ENCODE data around the gene SHISA6.
A peak's percentile ranks its signal among the peaks of the same experiment; 100 is the strongest.

SHISA6 gene

DNA sequence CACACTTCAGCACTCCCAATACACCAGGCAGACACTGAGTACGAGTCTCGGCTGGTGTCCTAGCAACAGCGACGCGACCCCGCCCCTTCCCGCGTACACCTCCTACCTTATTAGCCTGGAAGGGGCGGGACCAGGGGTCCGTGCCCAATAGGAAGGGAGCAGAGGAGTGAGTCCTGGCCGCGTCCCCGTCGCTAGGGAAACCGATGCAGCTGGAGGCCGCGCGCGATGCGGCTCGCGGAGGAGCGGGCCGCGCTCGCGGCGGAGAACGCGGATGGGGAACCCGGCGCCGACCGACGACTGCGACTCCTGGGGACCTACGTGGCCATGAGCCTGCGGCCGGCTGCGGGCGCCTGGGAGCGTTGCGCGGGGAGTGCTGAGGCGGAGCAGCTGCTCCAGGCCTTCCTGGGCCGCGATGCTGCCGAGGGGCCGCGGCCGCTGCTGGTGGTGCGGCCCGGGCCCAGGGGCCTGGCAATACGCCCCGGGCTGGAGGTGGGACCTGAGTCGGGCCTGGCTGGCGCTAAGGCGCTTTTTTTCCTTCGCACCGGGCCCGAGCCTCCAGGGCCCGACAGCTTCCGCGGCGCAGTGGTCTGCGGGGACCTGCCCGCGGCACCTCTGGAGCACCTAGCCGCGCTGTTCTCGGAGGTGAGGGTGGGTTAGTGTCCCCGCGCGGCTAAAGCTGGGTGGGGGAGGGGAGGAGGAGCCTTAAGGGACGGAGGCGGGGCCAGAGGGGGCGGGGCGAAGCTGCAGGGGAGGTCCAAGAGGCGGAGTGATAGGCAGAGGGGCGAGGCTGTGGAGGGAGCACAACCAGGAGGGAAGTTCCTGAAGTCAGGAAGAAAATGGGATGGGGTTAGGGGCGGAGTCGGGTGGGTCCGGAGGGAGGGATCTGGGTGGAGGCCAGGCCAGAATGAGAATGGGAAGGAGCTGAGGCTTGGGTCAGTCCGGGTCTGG is 357.5 kb downstream of the SHISA6 start, which contains the start of gene DNAH9:
DNAH9 (plus strand) TSS at position 197 of the 948 bp plus-strand sequence; CDS start at position 226, 29 bp downstream.
- Histone ChIP-seq H3K4me3 (peak within 1 kb of the TSS; percentile 78), H3K27ac (peak within 1 kb of the TSS; percentile 20 to 42)
- TF ChIP-seq, protein P1, sequence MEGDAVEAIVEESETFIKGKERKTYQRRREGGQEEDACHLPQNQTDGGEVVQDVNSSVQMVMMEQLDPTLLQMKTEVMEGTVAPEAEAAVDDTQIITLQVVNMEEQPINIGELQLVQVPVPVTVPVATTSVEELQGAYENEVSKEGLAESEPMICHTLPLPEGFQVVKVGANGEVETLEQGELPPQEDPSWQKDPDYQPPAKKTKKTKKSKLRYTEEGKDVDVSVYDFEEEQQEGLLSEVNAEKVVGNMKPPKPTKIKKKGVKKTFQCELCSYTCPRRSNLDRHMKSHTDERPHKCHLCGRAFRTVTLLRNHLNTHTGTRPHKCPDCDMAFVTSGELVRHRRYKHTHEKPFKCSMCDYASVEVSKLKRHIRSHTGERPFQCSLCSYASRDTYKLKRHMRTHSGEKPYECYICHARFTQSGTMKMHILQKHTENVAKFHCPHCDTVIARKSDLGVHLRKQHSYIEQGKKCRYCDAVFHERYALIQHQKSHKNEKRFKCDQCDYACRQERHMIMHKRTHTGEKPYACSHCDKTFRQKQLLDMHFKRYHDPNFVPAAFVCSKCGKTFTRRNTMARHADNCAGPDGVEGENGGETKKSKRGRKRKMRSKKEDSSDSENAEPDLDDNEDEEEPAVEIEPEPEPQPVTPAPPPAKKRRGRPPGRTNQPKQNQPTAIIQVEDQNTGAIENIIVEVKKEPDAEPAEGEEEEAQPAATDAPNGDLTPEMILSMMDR (IDR thresholded peaks at IDR 0.05), result no peak
- peak; percentile 90 for DNase-seq (ENCODE audit: low spot score)

DNA sequence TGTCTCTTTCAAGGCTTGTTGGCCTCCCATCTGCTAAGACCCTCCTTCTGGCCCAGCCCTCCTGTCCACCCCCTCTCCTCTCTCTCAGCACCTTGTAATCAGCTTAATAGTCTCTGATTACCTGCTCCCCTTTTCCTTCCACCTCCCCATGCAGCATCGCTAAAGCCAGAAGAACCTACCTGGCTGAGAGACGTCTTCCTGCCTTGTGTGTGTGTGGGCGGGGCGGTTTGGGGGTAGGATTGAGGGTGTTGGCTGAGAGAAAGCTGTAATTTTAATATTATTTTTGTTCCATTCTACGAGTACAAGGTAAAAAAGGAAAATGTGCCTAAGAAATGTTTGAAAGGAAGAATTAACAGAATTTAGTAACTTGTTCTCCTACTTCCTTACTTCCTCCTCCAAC is 360.6 kb downstream of the SHISA6 start:
- DNase-seq (ENCODE audit: low spot score), result no peak
- Histone ChIP-seq H3K4me3 (no peak overlapping the region), H3K27ac (no peak overlapping the region)
- TF ChIP-seq, protein P1 (IDR thresholded peaks at IDR 0.05), result no peak

DNA sequence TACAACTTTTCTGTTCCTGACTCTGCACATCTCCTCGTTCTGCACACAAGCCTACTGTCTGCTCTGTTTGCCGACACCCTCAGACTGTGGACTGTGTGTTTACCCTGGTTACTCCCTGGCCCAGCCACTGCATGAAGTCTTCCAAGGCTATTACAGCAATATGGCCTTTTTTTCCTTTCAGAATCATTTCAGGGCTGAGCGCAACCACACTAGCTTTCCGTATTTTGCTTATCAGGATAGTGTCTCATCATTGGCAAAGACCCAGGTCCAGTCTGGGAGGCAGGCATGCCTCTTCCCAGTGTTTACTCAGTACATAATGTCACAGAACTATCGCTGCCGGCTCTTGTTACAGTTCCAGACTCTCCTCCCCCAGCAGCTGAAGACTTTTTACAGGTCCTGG is 367.4 kb downstream of the SHISA6 start:
- Histone ChIP-seq H3K27ac (peak overlapping the region in 1 of 2 donors; percentile 45), H3K4me3 (no peak overlapping the region)
- TF ChIP-seq, protein P1 (IDR thresholded peaks at IDR 0.05), result no peak
- no peak for DNase-seq (ENCODE audit: low spot score)

DNA sequence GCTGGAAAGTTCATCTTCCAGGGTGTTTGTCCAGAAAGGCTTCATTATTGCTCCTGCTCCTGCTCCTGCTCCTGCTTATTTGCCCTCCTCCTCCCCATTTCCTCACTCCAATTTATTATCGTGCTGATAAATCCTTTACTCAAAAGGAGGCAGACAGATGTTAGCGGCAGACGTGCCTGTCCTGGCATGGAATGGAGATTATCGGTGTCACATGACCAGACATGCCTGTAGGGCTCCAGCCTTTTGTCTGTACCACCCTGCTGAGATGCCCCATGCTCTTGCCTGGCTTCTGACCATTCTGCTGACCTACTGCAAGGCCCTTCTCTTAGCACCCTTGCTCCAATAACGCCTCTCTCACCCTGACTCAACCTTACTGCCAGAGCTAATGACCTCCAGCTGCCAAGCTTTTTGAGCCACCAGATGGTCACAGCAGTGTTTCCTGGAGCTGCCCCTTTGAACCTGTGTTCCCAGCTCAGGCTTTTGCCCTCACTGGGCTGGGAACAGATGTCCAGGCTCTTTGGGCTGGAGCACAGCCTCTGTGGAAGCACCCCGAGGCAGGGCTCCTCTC is 370.1 kb downstream of the SHISA6 start:
- H3K4me3 ChIP-seq, result no peak overlapping the region
- TF ChIP-seq, protein P1 (IDR thresholded peaks at IDR 0.05), result no peak
- no peak for DNase-seq (ENCODE audit: low spot score)
- no peak overlapping the region for H3K27ac ChIP-seq

DNA sequence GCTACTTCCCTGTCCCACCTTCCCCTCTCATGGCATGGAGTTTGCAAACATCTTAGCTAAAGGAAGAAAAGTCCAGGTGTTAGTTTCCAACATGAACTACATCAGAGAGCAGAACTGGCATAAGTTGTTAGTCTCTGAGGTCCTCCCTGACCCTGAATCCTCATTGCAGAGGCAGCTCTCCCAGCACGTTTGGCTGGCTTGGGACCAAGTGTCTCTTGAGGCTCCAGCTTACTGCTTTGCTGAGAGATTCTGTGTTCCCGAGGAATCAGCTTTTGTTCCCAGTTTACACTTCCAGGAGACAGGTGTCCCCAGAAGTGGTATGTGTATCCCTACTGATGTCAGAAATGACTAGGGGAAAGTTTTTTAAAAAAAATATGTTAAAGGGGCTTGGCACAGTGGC is 371.9 kb downstream of the SHISA6 start:
- Histone ChIP-seq H3K27ac (no peak overlapping the region), H3K4me3 (no peak overlapping the region)
- TF ChIP-seq, protein P1 (IDR thresholded peaks at IDR 0.05), result no peak
- DNase-seq (ENCODE audit: low spot score), result no peak
